Loucy (cell line): ENCODE data around the gene FAM13C.

Source experiments
- H2AFZ ChIP-seq: fragments of 200-600 bp; sonication (generic); 2 replicates; pipeline ENCODE4 v1.6.0; 2016; ENCODE audit warnings: antibody characterized with exemption, mild to moderate bottlenecking, low read length, moderate library complexity
- H3F3A ChIP-seq: fragments of 200-600 bp; 2 replicates; pipeline ENCODE4 v1.6.0; 2016; ENCODE audit warnings: antibody characterized with exemption, low read depth, mild to moderate bottlenecking
- H3K27me3 ChIP-seq: fragments of 200-600 bp; sonication (generic); 2 replicates; pipeline ENCODE4 v1.6.1; 2014; ENCODE audit warnings: low read length, mild to moderate bottlenecking; ENCODE audit not compliant: insufficient read depth, poor library complexity, severe bottlenecking
- H3K36me3 ChIP-seq: fragments of 200-600 bp; sonication (generic); 2 replicates; pipeline ENCODE4 v1.6.1; 2016; ENCODE audit warnings: low read length; ENCODE audit not compliant: insufficient read depth
- H3K4me1 ChIP-seq: fragments of 200-600 bp; sonication (generic); 2 replicates; pipeline ENCODE4 v1.5.1; 2014; ENCODE audit warnings: low read length, mild to moderate bottlenecking; ENCODE audit not compliant: insufficient read depth, poor library complexity, severe bottlenecking
- H3K4me2 ChIP-seq: fragments of 200-600 bp; sonication (generic); 2 replicates; pipeline ENCODE4 v1.6.0; 2014; ENCODE audit warnings: antibody characterized with exemption, low read length, low read depth, mild to moderate bottlenecking; ENCODE audit not compliant: poor library complexity, severe bottlenecking
- H3K4me3 ChIP-seq: fragments of 200-600 bp; sonication (generic); 2 replicates; pipeline ENCODE4 v1.5.1; 2014; ENCODE audit warnings: low read length, mild to moderate bottlenecking, mixed read lengths; ENCODE audit not compliant: poor library complexity, severe bottlenecking
- H3K79me2 ChIP-seq: fragments of 200-600 bp; sonication (generic); 2 replicates; pipeline ENCODE4 v1.6.1; 2014; ENCODE audit warnings: low read length; ENCODE audit not compliant: insufficient read depth
- H3K9ac ChIP-seq: fragments of 200-600 bp; sonication (generic); 2 replicates; pipeline ENCODE4 v1.6.0; 2014; ENCODE audit warnings: mild to moderate bottlenecking, low read depth, low read length, moderate library complexity; ENCODE audit not compliant: poor library complexity, severe bottlenecking
- H3K9me2 ChIP-seq: fragments of 200-600 bp; sonication (generic); replicated peaks from 2 replicates; pipeline ENCODE4 v1.6.1; 2016; ENCODE audit warnings: low read depth, low read length, mixed read lengths
- H3K9me3 ChIP-seq: fragments of 200-600 bp; sonication (generic); 2 replicates; pipeline ENCODE4 v1.6.1; 2014; ENCODE audit warnings: mild to moderate bottlenecking, antibody characterized with exemption, low read length, low read depth; ENCODE audit not compliant: insufficient read depth
- H4K20me1 ChIP-seq: fragments of 200-600 bp; sonication (generic); 2 replicates; pipeline ENCODE4 v1.6.0; 2014; ENCODE audit warnings: antibody characterized with exemption, low read length, mild to moderate bottlenecking; ENCODE audit not compliant: insufficient read depth, poor library complexity, severe bottlenecking
- CTCF ChIP-seq: fragments of 200-600 bp; sonication (generic); conservative IDR thresholded peaks from 2 replicates; pipeline ENCODE4 v1.5.1; 2014; ENCODE audit warnings: mild to moderate bottlenecking, antibody characterized with exemption, low read length
- EZH2phosphoT487 ChIP-seq: fragments of 200-600 bp; IDR thresholded peaks from 2 replicates; pipeline ENCODE4 v1.6.1; 2018; ENCODE audit warnings: antibody characterized with exemption, mild to moderate bottlenecking, moderate library complexity, borderline replicate concordance

Gene FAM13C

DNA sequence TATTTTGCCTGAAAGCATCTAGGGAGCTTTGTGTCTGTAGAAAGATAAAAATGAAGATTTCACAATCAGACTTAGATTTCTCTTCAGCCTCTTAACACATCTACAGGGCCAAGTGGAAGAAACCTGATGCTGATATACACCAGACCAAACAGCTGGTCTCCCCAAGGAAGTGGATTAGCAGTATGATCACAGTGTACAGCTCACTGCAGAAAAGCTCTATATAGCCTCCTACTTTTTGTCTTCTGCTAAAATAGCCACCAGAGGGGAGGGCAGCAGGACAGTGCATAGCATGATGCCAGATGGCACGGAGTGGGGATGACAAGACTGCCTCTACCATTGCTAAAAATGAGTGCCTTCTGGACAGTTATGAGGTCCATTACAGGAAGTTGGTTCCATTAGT, 16.0 kb downstream of the FAM13C start:
- Histone ChIP-seq H3K36me3 (no peaks in the 10 kb centered on the region), H3K4me1 (no peaks in the 10 kb centered on the region), H3K9me3 (no peaks in the 10 kb centered on the region), H3K27me3 (no peaks in the 10 kb centered on the region), H3F3A (no peaks in the 10 kb centered on the region), H3K9ac (no peak overlapping the region), H3K4me3 (no peak overlapping the region), H3K4me2 (no peak overlapping the region), H4K20me1 (no peaks in the 10 kb centered on the region), H2AFZ (no peak overlapping the region), H3K9me2 (no peaks in the 10 kb centered on the region), H3K79me2 (no peaks in the 10 kb centered on the region)
- TF ChIP-seq CTCF, result no peak
- no peak for TF ChIP-seq EZH2phosphoT487

DNA sequence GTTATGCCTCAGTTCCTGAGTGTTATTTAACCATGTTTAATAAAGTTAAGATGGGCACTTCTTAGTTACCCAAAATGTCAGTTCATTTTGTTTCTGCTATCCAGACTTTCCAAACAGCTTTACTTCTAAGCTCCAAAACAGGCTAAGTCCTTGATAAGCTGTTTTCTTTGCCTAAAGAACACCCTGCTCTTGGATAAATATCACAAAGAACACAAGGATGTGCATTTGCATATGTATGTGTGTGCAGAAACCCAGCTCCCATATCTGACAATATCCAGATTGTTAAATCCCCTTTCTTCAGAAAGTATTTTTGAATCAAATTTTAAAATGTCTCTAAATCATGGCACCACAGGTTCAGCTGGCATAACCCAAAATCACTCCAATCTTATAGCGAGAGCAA, 19.6 kb downstream of the FAM13C start:
- Histone ChIP-seq H2AFZ (no peak overlapping the region), H3K79me2 (no peaks in the 10 kb centered on the region), H3K9me2 (no peaks in the 10 kb centered on the region), H4K20me1 (no peaks in the 10 kb centered on the region), H3K4me1 (no peaks in the 10 kb centered on the region), H3K4me3 (no peak overlapping the region), H3K36me3 (no peaks in the 10 kb centered on the region), H3K27me3 (no peaks in the 10 kb centered on the region), H3K9me3 (no peaks in the 10 kb centered on the region), H3K4me2 (no peak overlapping the region), H3K9ac (no peak overlapping the region), H3F3A (no peaks in the 10 kb centered on the region)
- TF ChIP-seq CTCF (no peak), EZH2phosphoT487 (no peak)

DNA sequence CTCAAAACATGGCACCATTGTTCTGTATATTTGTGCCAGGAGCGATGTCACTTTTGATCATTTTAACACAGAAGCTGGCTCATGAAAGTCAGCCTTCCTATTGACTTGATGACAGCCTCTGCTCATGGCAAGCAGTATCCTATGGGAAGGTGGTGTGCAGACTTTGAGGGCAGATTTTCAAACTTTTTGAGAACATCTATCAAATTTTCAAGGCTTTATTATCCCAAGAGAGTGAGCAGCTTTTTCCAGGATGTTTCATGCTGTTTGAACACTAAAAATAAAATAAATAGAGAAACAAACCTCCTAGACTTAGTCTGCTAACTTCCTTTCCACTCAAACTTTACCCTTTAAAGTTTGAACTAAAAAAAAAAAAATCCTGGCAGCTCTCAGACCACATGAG, 20.3 kb downstream of the FAM13C start:
- Histone ChIP-seq H4K20me1 (no peaks in the 10 kb centered on the region), H3K79me2 (no peaks in the 10 kb centered on the region), H2AFZ (no peak overlapping the region), H3K9me2 (no peaks in the 10 kb centered on the region), H3F3A (no peaks in the 10 kb centered on the region), H3K36me3 (no peaks in the 10 kb centered on the region), H3K4me2 (no peak overlapping the region), H3K9me3 (no peaks in the 10 kb centered on the region), H3K9ac (no peak overlapping the region), H3K4me1 (no peaks in the 10 kb centered on the region), H3K4me3 (no peak overlapping the region), H3K27me3 (no peaks in the 10 kb centered on the region)
- TF ChIP-seq CTCF (no peak), EZH2phosphoT487 (no peak)
